HEK293T (cell line): Measurements from ENCODE around the gene MYOZ2.

Experiments
- CTCF ChIA-PET: fragments of 350-600 bp; formaldehyde crosslinking; extraction: SDS; loops from one replicate; lab custom pipeline; 2021; ENCODE audit warnings: antibody characterized with exemption, inconsistent platforms; lab: Yijun Ruan, JAX
- POLR2A ChIA-PET: fragments of 350-600 bp; formaldehyde crosslinking; extraction: SDS; loops from one replicate; lab custom pipeline; 2020; ENCODE audit warnings: antibody characterized with exemption, inconsistent platforms; lab: Yijun Ruan, JAX
- DNase-seq: peaks from one replicate; pipeline ENCODE4 v3.0.0; 2012; ENCODE audit warnings: mixed read lengths; ENCODE audit errors: extremely low spot score
- ARNT ChIP-seq: fragments of 450-650 bp; IDR thresholded peaks from 2 replicates; pipeline ENCODE4 v1.6.1; 2017; ENCODE audit warnings: mild to moderate bottlenecking
- BHLHE40 ChIP-seq: fragments of 450-650 bp; IDR thresholded peaks from 2 replicates; pipeline ENCODE4 v1.6.1; 2016; ENCODE audit warnings: mild to moderate bottlenecking, moderate library complexity, borderline replicate concordance
- CTBP1 ChIP-seq: fragments of 450-650 bp; IDR thresholded peaks from 2 replicates; pipeline ENCODE4 v1.6.1; 2016; ENCODE audit warnings: borderline replicate concordance
- ELF4 ChIP-seq: fragments of 450-650 bp; IDR thresholded peaks from 2 replicates; pipeline ENCODE4 v1.6.1; 2017; ENCODE audit warnings: antibody characterized with exemption
- FOXA1 ChIP-seq: fragments of 450-650 bp; IDR thresholded peaks from 2 replicates; pipeline ENCODE4 v1.6.1; 2016; ENCODE audit warnings: mild to moderate bottlenecking
- FOXK2 ChIP-seq: fragments of 450-650 bp; IDR thresholded peaks from 2 replicates; pipeline ENCODE4 v1.6.1; 2016; ENCODE audit warnings: mild to moderate bottlenecking
- FOXM1 ChIP-seq: fragments of 450-650 bp; IDR thresholded peaks from 2 replicates; pipeline ENCODE4 v1.6.1; 2017; ENCODE audit warnings: mild to moderate bottlenecking, borderline replicate concordance
- HDGF ChIP-seq: fragments of 450-650 bp; IDR thresholded peaks from 2 replicates; pipeline ENCODE4 v1.6.1; 2017; ENCODE audit warnings: antibody characterized with exemption, borderline replicate concordance
- L3MBTL2 ChIP-seq: fragments of 450-650 bp; conservative IDR thresholded peaks from 2 replicates; pipeline ENCODE4 v1.6.1; 2016; ENCODE audit warnings: mild to moderate bottlenecking
- LEF1 ChIP-seq: fragments of 450-650 bp; IDR thresholded peaks from 2 replicates; pipeline ENCODE4 v1.6.1; 2017; ENCODE audit warnings: mild to moderate bottlenecking, borderline replicate concordance
- NFRKB ChIP-seq: fragments of 450-650 bp; IDR thresholded peaks from 2 replicates; pipeline ENCODE4 v1.6.1; 2016; ENCODE audit warnings: mild to moderate bottlenecking, moderate library complexity
- SP1 ChIP-seq: fragments of 450-650 bp; IDR thresholded peaks from 2 replicates; pipeline ENCODE4 v1.6.1; 2017
- SUZ12 ChIP-seq: fragments of 450-650 bp; IDR thresholded peaks from 2 replicates; pipeline ENCODE4 v1.6.1; 2016; ENCODE audit warnings: mild to moderate bottlenecking
- TARDBP ChIP-seq: fragments of 450-650 bp; IDR thresholded peaks from 2 replicates; pipeline ENCODE4 v1.6.1; 2016
- ZNF384 ChIP-seq: fragments of 450-650 bp; IDR thresholded peaks from 2 replicates; pipeline ENCODE4 v1.6.1; 2016
- TF ChIP-seq, protein P1 (sequence below): fragments of 450-650 bp; IDR thresholded peaks from 2 replicates; pipeline ENCODE4 v1.6.1; 2016

Gene MYOZ2

DNA sequence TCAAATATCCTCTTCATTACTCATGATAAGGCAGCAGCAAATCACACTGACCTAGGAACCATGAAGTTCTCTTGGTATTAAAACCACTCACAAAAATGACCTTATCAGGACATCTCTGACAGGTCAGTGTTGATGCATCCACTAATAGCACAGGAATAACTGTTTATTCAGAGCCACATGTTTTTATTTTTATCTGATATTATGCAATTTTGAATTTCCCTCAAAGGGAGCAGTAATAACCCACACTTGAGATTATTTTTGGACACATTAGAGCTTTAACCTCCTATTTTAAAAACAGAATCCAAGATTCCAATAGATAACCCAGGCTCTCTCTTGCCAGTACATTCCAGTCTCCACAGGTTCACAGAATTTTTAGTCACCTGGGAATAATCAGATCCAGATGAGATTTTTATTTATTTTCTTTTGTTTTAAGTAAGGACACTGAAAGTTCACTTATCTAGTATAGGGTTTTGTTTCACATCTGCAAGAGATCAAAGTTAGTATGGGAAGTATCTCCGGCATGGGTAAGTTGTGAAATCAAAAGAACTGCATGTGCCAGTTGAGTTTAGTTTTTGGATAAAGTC is 36.3 kb upstream of the MYOZ2 start:
- ChIA-PET CTCF (no interaction called here), POLR2A (interaction anchor here (1.2 kb wide), 1 partner anchor 201 kb away, joined by 3 read pairs; no protein-coding TSS in a partner anchor)
- TF ChIP-seq CTBP1 (no peak), FOXK2 (no peak), NFRKB (no peak), SUZ12 (no peak), BHLHE40 (no peak), ZNF384 (no peak), L3MBTL2 (no peak)
- DNase-seq, result no peak

DNA sequence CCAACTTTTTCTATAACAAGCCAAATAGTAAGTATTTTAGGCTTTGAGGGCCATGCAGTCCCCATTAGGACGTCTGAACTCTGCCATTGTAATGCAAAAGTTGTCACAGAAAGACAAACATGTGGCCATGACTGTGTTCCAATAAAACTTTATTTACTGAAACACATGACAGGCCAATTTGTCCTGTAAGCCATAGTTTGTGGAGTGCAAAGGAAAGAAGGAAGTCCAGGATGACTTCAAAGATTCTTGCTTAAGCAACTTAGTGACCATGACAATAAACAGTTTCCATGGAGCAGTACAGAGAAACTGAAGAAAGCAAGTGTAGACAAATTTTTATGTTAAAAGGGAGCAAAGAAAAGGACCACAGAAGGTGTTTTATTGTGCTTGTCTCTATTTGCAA is 35.0 kb upstream of the MYOZ2 start:
- no peak for DNase-seq
- ChIA-PET POLR2A (no interaction called here), CTCF (no interaction called here)
- no peak for TF ChIP-seq CTBP1
- no peak for TF ChIP-seq TARDBP
- TF ChIP-seq NFRKB, result no peak
- TF ChIP-seq SUZ12, result no peak
- TF ChIP-seq LEF1, result no peak
- TF ChIP-seq ELF4, result no peak
- TF ChIP-seq FOXM1, result no peak
- no peak for TF ChIP-seq SP1
- no peak for TF ChIP-seq L3MBTL2
- TF ChIP-seq FOXA1, result no peak
- TF ChIP-seq, protein P1, sequence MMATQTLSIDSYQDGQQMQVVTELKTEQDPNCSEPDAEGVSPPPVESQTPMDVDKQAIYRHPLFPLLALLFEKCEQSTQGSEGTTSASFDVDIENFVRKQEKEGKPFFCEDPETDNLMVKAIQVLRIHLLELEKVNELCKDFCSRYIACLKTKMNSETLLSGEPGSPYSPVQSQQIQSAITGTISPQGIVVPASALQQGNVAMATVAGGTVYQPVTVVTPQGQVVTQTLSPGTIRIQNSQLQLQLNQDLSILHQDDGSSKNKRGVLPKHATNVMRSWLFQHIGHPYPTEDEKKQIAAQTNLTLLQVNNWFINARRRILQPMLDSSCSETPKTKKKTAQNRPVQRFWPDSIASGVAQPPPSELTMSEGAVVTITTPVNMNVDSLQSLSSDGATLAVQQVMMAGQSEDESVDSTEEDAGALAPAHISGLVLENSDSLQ, result no peak
- no peak for TF ChIP-seq HDGF

DNA sequence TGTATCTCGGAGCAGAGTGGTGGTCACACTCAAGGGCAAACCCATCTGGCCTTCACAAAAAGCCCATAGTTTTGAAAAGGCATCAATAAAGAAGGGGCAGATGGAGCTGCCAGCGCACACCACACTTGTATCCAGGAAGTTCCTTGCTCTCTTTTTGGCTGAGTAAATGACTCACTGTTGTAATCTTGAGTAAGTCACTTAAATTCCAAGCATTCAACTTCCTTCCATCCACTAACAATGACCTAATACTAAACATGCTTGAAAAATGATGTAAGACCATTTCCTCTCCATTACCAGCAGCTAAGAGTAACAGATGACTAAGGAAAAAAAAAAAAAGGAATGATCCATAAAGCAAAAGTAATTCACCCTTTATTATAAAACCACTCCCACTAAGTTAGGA is 32.4 kb upstream of the MYOZ2 start:
- POLR2A ChIA-PET, result interaction anchor here (0.6 to 0.8 kb wide), 2 partner anchors 109 to 513 kb away, joined by 3 to 5 read pairs; partner anchors contain the start of gene USP53
- CTCF ChIA-PET, result interaction anchor here (1.6 kb wide), 1 partner anchor 13 kb away, joined by 5 read pairs; no protein-coding TSS in a partner anchor
- TF ChIP-seq FOXA1, result no peak
- no peak for TF ChIP-seq SUZ12
- TF ChIP-seq, protein P1, result no peak
- TF ChIP-seq CTBP1, result no peak
- TF ChIP-seq SP1, result no peak
- TF ChIP-seq ZNF384, result no peak
- no peak for TF ChIP-seq NFRKB
- TF ChIP-seq BHLHE40, result no peak
- TF ChIP-seq ARNT, result no peak
- no peak for TF ChIP-seq TARDBP
- TF ChIP-seq FOXK2, result no peak
- TF ChIP-seq FOXM1, result no peak
- no peak for TF ChIP-seq L3MBTL2
- TF ChIP-seq LEF1, result no peak
- no peak for DNase-seq

DNA sequence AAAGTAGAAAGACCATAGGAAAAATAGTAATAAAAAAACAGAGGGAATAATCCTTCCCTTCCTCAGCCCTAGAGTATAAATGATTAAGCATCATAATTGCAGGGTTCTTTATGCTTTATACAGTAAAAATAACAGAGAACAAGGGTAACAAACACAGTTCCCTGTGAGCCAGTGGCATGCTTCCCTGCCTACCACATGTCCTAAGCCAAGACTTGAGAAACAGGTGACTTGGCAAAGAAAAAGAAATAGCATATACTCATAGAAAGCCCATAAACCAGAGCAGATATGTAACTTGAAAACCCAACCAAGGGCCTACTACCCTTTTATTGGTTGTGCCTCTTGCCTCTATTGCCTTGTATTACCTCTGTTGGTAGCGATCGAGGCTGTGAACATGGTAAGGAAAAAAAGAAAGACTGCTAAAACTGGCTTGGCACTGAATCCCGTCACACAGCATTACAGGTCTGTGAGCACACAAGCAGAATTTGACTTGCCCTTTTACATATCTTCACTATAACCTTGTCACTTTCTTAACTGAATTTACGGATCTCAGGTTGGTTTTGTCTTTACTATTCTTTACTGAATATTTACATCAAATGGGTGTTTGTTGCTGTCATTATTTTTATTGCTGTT is 30.9 kb upstream of the MYOZ2 start:
- TF ChIP-seq ZNF384 (no peak), FOXA1 (no peak), LEF1 (no peak), FOXM1 (no peak), CTBP1 (no peak), BHLHE40 (no peak), HDGF (no peak), SP1 (no peak), ARNT (no peak), NFRKB (no peak)
- ChIA-PET CTCF (interaction anchor here (1.6 kb wide), 1 partner anchor 12 kb away, joined by 5 read pairs; no protein-coding TSS in a partner anchor), POLR2A (interaction anchor here (0.5 kb wide), 1 partner anchor 103 kb away, joined by 5 read pairs; no protein-coding TSS in a partner anchor)
- no peak for DNase-seq

DNA sequence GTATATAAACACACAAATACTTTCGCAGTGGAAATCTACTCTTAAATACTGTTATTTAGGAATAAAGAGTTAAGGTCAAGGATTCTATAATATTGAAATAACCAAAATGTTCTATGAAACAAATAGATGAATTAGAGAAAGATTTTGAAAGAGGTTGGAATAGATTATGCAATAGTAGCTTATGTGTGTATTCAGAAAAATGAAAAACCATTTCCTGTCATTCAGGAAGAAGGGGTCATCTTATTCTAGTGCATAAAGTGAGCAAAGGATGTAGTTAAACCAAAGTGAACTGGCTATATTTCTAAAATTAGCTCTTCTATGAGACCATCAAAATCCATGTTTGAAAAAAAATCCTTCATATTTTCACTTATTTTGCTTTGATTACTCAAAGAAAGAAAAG is 30.0 kb upstream of the MYOZ2 start:
- ChIA-PET CTCF (no interaction called here), POLR2A (no interaction called here)
- no peak for DNase-seq
- TF ChIP-seq ARNT, result no peak
- TF ChIP-seq CTBP1, result no peak
- TF ChIP-seq LEF1, result no peak

DNA sequence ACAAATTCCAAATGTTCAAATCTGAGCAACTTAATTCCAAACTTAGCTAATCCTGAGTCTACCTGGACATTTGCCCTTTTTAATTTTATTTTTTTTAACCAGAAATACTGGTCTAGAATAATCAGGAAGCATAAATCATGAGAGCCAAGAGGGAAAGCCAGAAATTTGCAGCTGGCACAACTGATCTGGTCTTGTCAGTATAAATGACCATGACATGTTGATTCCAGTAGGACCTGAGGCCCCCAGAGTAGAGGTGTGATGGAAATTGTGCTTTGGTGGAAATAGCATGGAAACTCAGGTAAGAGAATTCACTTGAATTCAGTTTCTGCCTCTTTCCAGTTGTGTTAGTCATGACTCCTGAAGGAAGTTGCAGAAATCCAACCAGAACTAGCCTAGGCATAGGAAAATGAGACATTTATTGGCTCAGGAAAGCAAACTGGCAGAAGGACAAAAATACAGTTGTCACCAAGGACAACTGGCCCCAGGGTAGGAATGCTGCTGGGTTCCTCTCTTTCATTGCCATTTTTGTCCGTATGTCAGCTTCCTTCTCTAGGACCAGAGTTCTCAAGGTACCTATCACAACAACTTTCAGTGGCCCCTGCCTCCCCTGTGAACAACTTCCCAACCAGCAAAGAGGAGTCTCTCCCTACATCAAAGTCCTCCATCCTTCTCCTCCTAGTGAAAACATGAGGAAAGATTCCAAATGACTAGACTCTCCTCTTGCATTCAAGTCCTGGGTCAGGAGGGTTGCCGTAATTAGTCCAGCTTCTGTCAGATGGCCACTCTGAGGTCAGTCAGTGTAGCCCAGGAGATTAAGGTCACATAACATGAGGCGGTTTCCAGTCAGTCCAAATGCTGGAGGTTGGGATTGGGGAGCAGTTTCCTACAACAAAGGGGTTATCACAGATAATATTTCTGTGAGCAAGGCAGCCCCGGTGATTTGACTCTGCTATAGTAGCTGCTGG is 29.3 kb upstream of the MYOZ2 start:
- DNase-seq, result no peak
- ChIA-PET POLR2A (no interaction called here), CTCF (no interaction called here)
- TF ChIP-seq LEF1 (no peak), BHLHE40 (no peak), FOXK2 (no peak), ELF4 (no peak), L3MBTL2 (no peak), NFRKB (no peak), SP1 (no peak), SUZ12 (no peak), FOXA1 (no peak), FOXM1 (no peak), CTBP1 (no peak), ARNT (no peak), TARDBP (no peak), HDGF (no peak), ZNF384 (no peak)
- TF ChIP-seq, protein P1, result no peak
